ENCODE data around the gene FNBP1.
"Not testable (repeated sequence)": the region's sequence is repeated elsewhere in the genome, so short reads cannot be mapped to it uniquely, and the experiment has no call there.

Gene FNBP1

DNA sequence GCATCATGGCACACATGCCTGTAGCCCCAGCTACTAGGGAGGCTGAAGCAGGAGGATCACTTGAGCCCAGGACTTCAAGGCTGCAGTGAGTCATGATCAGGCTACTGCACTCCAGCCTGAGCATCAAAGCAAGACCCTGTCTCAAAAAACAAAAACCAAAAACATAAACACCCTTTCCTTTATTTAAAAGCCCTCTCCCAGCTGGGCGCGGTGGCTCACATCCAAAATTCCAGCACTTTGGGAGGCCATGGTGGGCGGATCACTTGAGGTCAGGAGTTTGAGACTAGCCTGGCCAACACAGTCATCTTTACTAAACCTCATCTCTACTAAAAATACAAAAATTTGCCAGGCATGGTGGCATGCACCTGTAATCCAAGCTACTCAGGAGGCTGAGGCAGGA, 45.3 kb downstream of the FNBP1 start:
- intact Hi-C loops (cut with DNase I); DNase-seq: not testable (repeated sequence)

DNA sequence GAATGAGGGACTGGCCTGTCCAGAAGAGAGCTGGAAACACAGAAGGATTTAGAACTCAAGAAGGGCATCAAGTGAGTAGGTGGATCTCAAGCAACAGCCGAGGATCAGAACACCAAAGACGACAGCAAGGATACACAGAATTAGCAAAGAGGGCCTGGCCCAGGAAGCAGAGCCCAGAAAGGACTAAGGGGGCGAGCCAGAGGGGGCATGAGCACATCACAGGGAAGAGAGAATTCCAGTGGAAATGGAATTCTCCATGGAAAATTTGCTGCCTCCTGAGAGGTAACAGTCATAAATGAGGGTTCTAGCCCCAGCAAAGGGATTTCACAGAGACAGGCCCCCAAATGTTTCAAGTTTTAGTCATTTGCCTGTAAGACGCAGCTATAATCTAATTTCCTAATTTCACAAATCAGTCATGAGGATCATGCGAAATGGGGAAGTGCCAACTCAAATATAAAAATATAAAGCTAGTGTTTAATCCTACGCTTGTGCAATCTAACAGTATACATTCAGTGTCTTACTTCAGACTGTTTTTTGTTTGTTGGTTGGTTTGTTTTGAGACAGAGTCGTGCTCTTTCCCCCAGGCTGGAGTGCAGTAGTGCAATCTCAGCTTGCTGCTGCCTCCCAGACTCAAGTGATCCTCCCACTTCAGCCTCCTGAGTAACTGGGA, 46.7 kb downstream of the FNBP1 start:
- DNase-seq: no peak
- intact Hi-C loops (cut with DNase I): no loop called here

DNA sequence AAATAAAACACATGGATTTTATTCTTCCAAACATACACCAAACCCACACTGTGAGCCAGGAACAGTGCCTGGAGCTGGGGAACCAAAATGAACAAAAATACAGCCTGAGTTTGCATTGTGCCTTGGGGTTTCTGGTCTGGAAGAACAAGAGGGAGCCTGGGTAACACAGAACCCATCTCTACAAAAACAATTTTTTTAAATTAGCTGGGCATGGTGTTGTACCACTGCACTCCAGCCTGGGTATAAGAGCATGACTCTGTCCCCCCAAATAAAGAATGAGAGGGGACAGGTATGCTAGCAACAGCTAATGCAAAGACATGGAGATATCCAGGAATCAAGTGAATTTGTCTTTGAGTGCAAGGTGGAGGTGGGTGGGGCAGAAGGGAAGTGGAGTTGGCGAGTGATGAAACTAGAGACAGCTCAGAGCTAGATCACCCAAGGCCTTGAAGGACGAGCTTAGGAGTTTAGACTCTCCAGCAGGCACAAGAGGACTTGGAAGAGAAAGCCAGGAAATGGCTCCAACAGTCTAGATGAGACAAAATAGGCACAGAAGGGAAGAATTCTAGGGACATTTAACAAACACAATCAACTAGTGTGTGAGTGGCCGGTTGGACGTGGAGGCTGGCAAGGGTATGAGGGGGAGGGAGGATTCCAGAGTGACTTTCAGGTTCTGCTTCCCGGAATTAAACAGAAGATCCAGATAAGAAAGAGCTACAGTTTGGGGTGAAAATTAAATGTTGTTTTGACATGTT, 47.4 kb downstream of the FNBP1 start:
- DNase-seq: peak in 2 of 10 donors; percentile 23 to 70
- intact Hi-C loops (cut with DNase I): no loop called here

DNA sequence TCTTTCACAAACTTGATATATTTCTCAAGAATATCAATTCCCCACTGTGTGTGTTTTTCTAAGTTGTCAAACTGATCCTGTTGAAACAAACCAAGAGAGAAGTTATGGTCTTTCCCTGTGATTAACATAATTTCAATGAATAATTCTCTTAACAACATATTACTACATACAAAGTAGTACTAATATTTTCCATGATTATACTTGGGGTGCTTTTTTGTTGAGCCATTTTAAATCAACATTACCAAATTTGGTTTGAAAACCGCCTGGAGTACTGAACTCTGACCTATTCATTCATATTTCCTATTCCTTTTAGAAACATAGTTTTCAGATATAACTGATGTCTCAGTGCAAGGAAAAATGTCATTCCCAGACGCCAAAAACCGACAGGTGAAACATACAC, 48.1 kb downstream of the FNBP1 start:
- intact Hi-C loops (cut with DNase I): no loop called here
- no peak for DNase-seq

DNA sequence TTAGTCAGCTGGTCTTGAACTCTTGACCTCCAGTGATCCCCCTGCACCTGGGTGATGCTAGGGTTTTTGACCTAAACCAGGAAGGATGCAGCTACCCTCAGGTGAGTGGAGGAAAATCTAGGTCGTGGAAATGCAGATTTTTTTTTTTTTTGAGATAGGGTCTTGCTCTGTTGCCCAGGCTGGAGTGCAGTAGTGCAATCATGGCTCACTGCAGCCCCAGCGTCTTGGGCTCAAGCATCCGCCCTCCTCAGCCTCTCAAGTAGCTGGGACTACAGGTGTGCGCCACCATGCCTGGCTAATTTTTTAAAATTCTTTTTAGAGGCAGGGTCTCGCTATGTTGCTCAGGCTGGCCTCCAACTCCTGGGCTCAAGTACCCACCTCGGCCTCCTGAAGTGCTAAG, 51.9 kb downstream of the FNBP1 start:
- intact Hi-C loops (cut with DNase I); DNase-seq: not testable (repeated sequence)

DNA sequence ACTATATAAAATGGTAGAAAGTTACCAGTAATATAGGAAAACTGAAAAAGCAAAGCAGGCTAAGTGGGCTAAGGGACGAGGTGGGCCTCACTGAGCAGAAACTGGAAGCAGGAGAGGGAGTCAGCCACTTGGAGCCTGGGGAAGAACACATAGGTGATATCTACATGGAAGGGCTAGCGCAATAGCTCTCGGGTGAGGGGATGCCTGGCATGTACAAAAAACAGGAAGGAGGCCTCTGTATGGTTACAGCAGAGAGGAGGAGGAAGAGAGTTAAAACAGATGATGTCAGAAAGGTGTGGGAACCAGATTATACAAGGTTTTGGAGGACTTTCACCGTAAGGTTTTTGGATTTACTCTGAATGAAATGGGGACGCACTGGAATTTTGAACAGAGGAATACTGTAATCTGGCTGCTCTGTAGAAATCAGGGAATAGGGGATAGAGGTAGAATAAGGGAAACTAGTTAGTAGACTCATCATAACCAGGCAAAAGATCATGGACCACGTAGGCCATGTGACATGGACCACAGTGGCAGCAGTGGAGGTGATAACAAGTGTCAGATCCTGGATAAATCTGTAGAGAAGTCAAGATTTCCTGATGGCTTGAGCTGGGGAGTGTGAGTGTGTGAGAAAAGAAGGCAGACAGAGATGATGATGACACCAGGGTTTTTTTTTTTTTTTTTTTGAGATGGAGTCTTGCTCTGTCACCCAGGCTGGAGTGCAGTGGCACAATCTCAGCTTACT, 52.5 kb downstream of the FNBP1 start:
- DNase-seq: no peak
- intact Hi-C loops (cut with DNase I): no loop called here

DNA sequence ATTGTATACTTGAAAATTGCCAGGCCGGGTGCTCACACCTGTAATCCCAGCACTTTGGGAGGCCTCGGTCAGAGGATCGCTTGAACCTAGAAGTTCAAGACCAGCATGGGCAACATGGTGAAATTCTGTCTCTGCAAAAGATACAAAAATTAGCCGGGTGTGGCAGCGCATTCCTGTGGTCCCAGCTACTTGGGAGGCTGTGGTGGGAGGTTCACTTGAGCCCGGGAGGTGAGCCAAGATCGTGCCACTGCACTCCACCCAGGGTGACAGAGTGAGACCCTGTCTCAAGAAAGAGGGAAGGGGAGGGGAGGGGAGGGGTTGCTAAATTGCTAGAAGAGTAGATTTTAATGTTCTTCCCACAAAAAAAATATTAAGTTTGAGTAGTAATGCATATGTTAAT, 53.2 kb downstream of the FNBP1 start:
- intact Hi-C loops (cut with DNase I): no loop called here
- DNase-seq: no peak

DNA sequence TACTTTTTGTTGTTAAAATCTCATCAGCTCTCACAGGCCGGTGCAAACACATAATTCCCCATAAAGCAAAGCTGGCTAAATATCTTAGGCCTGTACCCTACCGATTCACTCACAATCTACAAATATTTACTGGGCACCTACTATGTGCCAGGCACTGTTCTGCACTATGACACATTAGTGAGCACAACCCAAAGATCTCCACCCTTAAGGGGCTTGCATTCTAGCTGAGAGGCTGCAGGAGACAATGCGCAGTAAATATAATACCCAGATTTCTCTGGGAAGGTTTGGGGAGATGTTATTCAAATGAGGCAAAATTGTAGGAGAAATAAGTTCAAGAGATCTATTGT, 53.7 kb downstream of the FNBP1 start:
- no peak for DNase-seq
- intact Hi-C loops (cut with DNase I): no loop called here

DNA sequence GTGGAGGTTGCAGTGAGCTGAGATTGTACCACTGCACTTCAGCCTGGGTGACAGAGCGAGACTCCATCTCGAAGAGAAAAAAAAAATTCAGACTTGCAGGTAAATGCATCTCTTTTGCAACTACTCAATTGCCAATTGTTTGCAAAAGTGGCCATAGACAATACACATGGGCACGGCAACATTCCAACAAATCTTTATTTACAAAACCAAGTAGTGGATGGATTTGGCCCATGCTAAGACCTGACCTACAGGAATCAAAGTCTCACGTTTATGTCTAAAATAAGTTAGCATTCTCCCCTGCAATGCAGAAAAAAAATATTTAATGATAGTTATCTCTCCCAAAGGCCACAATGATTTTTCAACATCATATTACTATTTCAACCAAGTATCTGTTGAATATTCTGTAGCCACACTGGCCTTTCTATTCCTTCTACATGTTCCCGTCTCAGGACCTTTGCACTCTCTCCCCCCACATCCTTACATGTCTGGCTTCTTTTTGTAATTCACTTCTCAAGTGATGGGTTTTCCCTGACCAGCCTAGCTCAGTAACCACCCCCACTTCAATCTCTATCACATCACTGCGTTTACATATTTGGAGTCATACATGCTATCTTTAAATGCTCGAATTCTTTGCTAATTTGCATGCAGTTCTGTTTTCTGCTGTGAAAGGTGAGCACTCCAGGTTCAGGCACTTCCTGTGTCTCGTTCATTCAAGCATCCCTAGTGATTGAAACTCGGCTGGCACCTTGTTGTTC, 54.2 kb downstream of the FNBP1 start:
- DNase-seq: no peak
- intact Hi-C loops (cut with DNase I): no loop called here

DNA sequence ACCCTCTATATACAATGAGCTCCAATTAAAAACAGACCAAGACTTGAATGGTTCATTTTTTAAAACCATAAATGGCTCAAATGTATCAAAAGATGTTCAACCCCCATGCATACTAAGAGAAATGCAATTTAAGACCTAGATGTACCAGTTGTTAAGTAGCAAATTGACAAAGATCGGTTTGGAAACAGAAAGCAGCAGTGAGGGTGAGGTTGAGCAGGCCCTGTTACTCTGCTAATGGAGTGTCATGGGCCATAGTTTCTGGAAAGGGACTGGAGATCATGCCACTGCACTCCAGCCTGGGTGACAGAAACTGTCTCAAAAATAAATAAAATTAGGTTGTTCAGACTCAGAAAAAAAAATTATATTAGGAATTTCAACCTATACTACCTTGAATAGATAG, 55.0 kb downstream of the FNBP1 start:
- no peak for DNase-seq
- intact Hi-C loops (cut with DNase I): no loop called here

DNA sequence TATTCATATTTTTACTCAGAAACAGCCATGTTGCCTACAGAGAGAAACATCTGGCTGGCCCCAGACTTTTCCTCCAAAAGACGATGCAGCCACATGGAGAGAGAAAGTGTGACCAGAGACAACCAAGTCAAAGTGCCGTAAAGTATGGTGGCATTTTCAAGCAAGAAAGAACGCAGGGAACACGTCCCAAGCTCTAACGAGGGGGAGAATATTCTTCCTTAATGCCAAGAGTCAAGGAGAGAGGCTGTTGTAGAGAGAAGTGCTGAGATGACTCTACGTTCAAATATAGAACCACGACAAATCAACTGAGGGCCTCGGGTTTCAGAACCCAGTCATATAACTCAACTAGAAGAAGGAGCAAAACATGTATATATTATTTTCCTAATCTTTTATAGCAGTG, 55.9 kb downstream of the FNBP1 start:
- DNase-seq: no peak
- intact Hi-C loops (cut with DNase I): no loop called here

DNA sequence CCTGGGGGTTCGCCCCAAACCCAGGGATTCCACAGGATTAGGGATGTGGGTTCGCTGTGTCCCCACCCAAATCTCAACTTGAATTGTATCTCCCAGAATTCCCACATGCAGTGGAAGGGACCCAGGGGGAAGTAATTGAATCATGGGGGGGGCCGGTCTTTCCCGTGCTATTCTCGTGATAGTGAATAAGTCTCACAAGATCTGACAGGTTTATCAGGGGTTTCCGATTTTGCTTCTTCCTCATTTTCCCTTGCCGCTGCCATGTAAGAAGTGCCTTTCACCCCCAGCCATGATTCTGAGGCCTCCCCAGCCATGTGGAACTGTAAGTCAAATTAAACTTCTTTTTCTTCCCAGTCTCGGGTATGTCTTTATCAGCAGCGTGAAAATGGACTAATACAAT, 58.4 kb downstream of the FNBP1 start:
- DNase-seq; intact Hi-C loops (cut with DNase I): not testable (repeated sequence)

DNA sequence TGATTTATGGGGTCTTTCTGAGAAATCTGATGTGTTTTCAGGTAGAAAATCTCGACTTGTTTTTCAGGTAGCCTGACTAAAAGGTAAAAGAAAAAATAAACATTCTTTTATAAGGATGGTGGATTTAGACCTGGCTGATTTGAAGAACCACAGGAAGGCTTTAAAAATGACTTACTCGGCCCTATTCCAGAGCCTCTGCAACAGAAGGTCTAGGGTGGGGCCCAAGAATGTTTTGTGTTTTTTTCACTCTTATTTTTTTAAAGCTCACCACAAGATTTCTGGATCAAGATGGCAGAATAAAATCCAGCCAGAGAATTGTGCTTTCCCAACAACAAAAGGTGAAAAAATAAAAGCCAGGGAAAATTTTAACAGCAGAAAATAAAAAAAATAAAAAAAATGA, 59.1 kb downstream of the FNBP1 start:
- intact Hi-C loops (cut with DNase I): no loop called here
- no peak for DNase-seq

DNA sequence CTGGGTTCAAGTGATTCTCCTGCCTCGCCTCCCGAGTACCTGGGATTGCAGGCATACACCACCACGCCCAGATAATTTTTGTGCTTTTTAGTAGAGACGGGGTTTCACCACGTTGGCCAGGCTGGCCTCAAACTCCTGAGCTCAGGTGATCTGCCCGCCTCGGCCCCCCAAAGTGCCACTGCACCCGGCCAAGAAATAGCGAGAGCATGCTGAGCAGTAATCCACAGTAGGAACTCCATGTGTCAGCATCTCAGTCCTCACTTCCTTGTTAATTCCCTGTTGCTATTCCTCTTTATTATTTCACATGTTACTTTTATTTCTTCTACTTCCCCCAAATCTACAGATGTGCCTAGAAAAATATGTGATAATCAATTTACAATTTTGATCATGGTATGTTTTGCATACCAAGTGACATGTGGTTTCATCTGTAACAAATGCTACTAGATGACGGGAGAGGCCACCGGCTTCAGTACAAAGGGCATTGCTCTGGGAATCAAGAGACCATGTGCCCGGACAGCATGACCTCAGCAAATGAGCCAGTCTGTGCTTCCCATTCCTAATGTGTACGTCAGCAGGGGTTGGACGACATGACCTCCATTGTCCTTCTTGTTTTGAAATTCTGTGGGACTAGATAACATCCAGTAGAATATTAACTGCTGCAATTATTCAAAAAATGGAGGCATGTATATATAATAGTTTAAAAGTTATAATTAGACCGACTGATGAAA, 61.6 kb downstream of the FNBP1 start:
- DNase-seq: peak in 8 of 10 donors; percentile 18 to 93 (median 60)
- intact Hi-C loops (cut with DNase I): no loop called here

DNA sequence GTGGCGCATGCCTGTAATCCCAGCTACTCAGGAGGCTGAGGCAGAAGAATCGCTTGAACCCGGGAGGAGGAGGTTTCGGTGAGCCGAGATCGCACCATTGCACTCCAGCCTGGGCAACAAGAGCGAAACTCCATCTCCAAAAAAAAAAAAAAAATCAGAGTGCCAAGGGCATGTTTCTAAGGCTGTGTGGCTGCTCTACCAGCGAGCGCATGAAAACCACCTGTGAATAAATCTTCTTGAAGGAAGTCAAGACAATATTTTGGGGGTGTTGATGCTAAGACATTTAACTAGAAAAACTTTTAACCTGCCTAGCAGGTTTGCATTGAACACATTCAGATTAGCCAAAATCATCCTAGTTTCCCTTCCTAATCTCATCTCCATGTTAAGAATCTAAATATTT, 62.8 kb downstream of the FNBP1 start:
- intact Hi-C loops (cut with DNase I): not testable (repeated sequence)

DNA sequence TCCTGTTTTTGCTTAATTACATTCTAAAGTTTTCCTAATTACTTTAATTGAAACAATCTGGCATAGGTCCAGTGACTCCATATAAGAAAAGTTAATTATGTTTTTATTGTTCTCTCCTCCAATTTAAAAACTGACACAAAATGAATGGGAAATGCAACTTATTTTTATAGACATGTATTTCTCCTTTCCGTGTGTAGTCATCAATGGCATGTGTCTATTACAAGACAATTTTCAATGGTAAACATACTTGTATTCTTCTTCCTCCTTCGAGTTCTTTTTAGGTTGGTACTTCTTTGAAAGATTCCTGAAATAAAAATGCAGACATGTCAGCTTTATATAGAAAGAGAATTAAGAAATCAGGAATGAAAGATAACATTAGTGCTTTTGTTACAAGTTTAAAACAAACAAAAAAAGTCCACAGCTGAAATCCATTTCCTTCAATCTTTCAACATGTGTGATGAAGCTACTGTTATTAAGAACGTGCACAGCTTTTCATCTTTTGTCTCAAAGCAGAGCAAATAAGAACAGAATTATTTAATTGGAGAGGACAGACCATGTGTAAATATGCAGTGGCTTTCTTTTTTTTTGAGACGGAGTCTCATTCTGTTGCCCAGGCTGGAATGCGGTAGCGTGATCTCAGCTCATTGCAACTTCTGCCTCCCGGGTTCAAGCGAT, 63.8 kb downstream of the FNBP1 start:
- no peak for DNase-seq
- intact Hi-C loops (cut with DNase I): no loop called here

More for the DNA sequence above, 62.8 kb downstream of the FNBP1 start:
- DNase-seq: not testable (repeated sequence)

DNA sequence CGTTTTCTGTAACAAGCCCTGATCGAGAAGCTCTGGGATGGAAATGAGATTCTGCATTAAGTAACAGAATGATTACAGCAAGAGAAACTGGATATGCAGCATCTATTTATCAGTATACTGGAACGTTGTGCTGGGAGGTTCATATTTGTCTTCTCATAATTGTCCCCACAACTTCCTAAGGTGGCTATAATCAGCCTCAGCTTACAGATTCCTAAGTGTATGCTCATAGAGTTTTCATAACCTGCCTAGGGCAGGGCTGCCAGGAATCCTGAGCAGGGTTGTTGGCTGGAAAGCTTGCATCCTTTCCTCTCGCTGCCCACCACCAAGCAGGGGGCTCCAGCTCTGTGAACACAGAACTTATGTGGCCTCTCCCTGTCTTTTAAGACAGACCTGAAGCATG, 70.2 kb downstream of the FNBP1 start:
- no peak for DNase-seq
- intact Hi-C loops (cut with DNase I): no loop called here

DNA sequence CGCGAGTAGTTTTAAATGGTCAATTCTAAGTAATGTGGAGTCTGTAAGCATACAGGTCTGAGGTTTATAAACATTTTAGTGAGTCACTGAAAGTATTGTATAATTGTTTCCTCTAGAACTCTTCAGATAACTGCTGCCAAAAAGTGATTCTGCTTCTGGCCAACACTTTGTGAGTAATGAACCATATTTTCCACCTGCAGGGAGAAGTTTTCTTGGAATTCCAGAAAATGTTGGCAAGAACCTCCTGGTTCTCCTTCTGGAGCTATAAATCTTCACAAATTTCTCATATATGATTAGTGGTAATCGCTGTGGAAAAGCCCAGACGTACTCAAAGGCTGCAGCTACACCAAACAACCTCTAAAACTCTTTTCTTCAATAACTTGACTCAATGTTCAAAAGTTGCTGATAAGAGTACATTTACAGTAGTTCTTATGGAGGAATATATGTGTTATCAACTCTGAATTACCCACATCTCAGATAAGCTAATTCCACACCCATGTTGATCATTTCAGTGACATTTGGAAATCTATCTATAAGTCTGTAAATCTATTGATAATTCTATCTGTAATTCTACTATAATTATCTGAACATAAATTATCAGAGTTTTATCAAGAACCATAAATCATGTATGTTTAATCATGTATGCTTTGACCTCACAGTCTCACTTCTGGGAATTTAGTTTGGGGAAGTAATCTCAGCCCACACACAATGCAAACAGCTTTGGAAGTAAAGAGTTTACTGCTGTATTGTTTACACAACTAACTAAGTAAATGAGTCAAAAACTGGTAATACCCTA, 74.1 kb downstream of the FNBP1 start:
- no peak for DNase-seq
- intact Hi-C loops (cut with DNase I): loop anchor here (10.0 kb wide), 1 partner anchor 76 kb away; the partner anchor contains the start of gene FNBP1

Measured in posterior cingulate gyrus (tissue), 11 donors.